ENCODE results near the gene ARL6. TPM values are rescaled to one million over a fixed set of nuclear protein-coding genes. Genes with fewer than 3 reads are reported as not detected.

ARL6 gene, protein sequence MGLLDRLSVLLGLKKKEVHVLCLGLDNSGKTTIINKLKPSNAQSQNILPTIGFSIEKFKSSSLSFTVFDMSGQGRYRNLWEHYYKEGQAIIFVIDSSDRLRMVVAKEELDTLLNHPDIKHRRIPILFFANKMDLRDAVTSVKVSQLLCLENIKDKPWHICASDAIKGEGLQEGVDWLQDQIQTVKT
- total RNA-seq (2022; extraction: Qiagen RNA extraction) = 5.4 to 6.5 TPM (median 6.1 TPM) in 5 replicates

GRCh38 chr3:97764407-97765238 is at the start of gene ARL6:
Gene ARL6 (plus strand): TSS chr3:97764758. CDS start chr3:97768108, 3,350 bp downstream.

GRCh38 chr3:97821774-97822358 is 57.3 kb downstream of the ARL6 start, which contains the start of gene CRYBG3:
Gene CRYBG3 (plus strand): TSS chr3:97822011. CDS start chr3:97822207, 196 bp downstream.

Other genes with a start within 250 kb of the ARL6 start
- 5.7 to 9.8 TPM (median 6.4 TPM) in 5 replicates for gene CRYBG3, start 57.3 kb downstream of the ARL6 start, total RNA-seq (2022; extraction: Qiagen RNA extraction)
- gene RIOX2, start 207.7 kb downstream of the ARL6 start, total RNA-seq (2022; extraction: Qiagen RNA extraction) = 27.7 to 34.9 TPM (median 30.1 TPM) in 5 replicates

Measured in A549 treated with CORT108297 at 1 μM for 4 hours (cell line).